ENCODE results near the gene HSD11B2. TPM values are rescaled to one million over a fixed set of nuclear protein-coding genes. Genes with fewer than 3 reads are reported as not detected.

Gene HSD11B2
- total and polyA plus RNA-seq, 10 of the 15 experiments (the other 5 are each of a cell fraction or from before 2014, with no cell fraction given), result 0.09 to 0.34 (median 0.21) TPM; not detected in 2

DNA sequence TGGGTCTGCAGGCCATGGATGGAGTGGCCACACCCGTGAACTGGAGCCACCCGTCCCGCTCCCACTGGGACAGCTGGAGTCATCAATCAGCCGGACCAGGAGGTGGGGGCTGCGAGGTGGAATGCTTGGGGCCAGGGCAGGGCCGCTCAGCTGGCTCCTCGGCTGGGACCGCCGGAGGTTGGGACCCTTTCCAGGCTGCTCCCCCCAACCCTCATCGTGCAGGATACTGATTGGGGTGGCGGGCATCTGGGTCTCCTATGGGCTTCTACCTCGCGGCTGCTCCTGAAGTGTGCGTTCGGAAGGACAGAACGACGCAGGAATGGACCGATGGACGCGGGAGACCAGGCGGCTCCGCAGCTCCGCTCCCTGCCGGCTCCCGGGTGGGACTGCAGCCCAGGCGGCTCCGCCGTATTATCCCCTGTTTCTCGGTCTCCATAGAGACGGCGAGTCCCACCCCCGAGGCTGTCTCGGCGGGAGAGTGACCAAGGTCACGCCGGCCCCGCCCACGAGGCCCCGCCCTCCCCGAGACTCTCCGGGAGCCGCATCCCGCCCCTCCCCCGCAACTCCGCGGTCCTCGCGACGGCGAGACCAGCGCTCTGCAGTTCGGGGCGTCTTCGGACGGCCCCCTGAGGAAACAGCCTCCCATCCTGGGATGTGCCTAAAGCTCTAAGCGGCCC is 37.7 kb upstream of the HSD11B2 start, which contains the start of gene TPPP3:
Gene TPPP3 (minus strand): TSS at position 388 of the 677 bp plus-strand sequence. CDS start 2,387 bp downstream, outside the sequence.
- Histone ChIP-seq H3K27me3 (replicated peaks in 1 of 2; ENCODE audit: control insufficient read depth in 2 of 2, insufficient read depth in 2 of 2, low read length in 1 of 2) (peaks cover 6 to 17% of the 10 kb centered on the region in 2 experiments), H3K27ac (ENCODE audit: control insufficient read depth, insufficient read depth) (no peak within 1 kb of the TSS), H3K4me2 (ENCODE audit: control insufficient read depth, insufficient read depth) (peak within 1 kb of the TSS; percentile 9; the same call in 1 of the 2 replicates), H3K4me1 (ENCODE audit: control insufficient read depth, insufficient read depth, low read length) (no peaks in the 10 kb centered on the region), H3K9me3 (replicated peaks; ENCODE audit: control insufficient read depth, insufficient read depth, low read length) (no peaks in the 10 kb centered on the region), H4K20me1 (ENCODE audit: control insufficient read depth, insufficient read depth) (no peaks in the 10 kb centered on the region), H3K79me2 (ENCODE audit: control insufficient read depth, insufficient read depth, low read length) (no peaks in the 10 kb centered on the region), H3K36me3 (ENCODE audit: control insufficient read depth in 2 of 2, insufficient read depth in 2 of 2, low read length in 1 of 2) (no peaks in the 10 kb centered on the region), H3K9ac (ENCODE audit: control insufficient read depth, insufficient read depth, low read length) (no peak within 1 kb of the TSS), H3K4me3 (no peak within 1 kb of the TSS), H2AFZ (ENCODE audit: control insufficient read depth, low read depth, low read length) (no peak within 1 kb of the TSS)
- no TSS peak for BruUV-seq (replicated peaks)
- ChIA-PET SMC1A (ENCODE audit: uncharacterized antibody, unreplicated experiment) (interaction anchor here (0.9 kb wide), 1 partner anchor 133 kb away, joined by 3 read pairs; no protein-coding TSS in a partner anchor), RAD21 (ENCODE audit: unreplicated experiment) (no interaction called here), CTCF (interaction anchor here (1.3 kb wide), 1 partner anchor 112 kb away, joined by 3 read pairs; no protein-coding TSS in a partner anchor), POLR2A (interaction anchor here (0.6 kb wide), 1 partner anchor 510 kb away, joined by 3 read pairs; no protein-coding TSS in a partner anchor)
- TF ChIP-seq FOS (IDR thresholded peaks at IDR 0.05; ENCODE audit: borderline replicate concordance, extremely low read depth, insufficient read length) (no peak), RCOR1 (conservative IDR thresholded peaks at IDR 0.05; ENCODE audit: low read depth, low read length) (no peak), CTCF (IDR thresholded peaks at IDR 0.05 in 2 of 3, conservative IDR thresholded peaks at IDR 0.05 in 1 of 3; ENCODE audit: control insufficient read depth in 2 of 3, extremely low read depth in 1 of 3, insufficient read depth in 1 of 3, low read depth in 3 of 3, low read length in 3 of 3) (peak; percentile 15 to 37 (median 19); a peak in 2 of 6 replicates), BHLHE40 (IDR thresholded peaks at IDR 0.05; ENCODE audit: borderline replicate concordance in 1 of 2, low read depth in 2 of 2, low read length in 1 of 2) (no peak)
- DNase-seq (ENCODE audit: low read depth, low spot score) (no peak), ATAC-seq (peak; percentile 71), FAIRE-seq (no peak)
- in situ Hi-C loops (cut with MboI), result no loop called here
- intact Hi-C loops (cut with micrococcal nuclease; ENCODE audit: unreplicated experiment), result no loop called here
- 17% methylated on average over 53 of the region's 56 CpGs for WGBS (ENCODE audit: insufficient coverage, insufficient replicate concordance, low lambda C conversion rate, missing lambda C conversion rate)
